PC-3 (cell line): ENCODE measurements around the gene RBM20.

Experiments
- CTCF ChIP-seq: fragments of 300-600 bp; sonication (generic); conservative IDR thresholded peaks from 2 replicates; pipeline ENCODE4 v1.5.1; 2017; ENCODE audit warnings: antibody characterized with exemption, low read depth, mild to moderate bottlenecking, low read length
- EZH2 ChIP-seq: fragments of 300-600 bp; sonication (generic); IDR thresholded peaks from one replicate; pipeline ENCODE4 v1.6.1; 2017; ENCODE audit warnings: antibody characterized with exemption, mild to moderate bottlenecking, low read length; ENCODE audit not compliant: unreplicated experiment
- EZH2phosphoT487 ChIP-seq: fragments of 300-600 bp; sonication (generic); IDR thresholded peaks from 2 replicates; pipeline ENCODE4 v1.6.1; 2018; ENCODE audit warnings: mild to moderate bottlenecking, antibody characterized with exemption, low read length, borderline replicate concordance

DNA sequence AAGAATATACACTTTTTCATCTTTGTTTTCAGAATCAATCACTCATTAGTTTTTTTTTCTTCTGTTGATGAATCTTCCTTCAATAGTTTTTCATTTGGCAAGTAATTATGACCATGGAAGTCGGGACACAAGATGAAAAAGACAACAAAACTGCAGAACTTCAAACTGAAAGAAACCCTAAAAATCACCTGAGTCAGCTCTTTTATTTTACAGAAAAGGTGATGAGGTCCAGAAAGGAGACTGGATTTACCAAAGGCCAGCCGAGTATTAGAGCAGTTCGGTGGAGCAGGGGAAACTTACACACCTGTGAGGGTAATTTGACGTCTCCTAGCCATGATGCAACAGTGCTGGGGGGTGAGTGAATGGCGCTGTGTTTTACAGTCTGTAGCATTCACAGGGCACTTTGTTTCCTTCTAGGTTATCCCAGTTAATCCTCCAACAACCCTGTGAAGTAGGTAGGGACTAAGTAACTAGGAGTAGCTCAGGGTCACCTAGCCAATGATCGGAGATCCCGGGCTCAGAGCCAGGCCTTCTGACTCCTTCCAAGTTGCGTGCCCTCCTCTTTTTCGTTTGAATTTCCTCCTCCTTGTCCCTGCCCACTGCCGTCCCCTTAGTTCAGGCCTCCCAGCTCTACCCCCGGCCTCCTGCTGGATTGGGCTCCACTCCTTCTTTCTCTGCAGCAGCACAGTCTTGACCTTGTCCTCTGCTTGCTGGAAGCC lies 14.0 kb downstream of the RBM20 start:
- no peak for TF ChIP-seq CTCF
- TF ChIP-seq EZH2phosphoT487 = no peak
- TF ChIP-seq EZH2 = no peak
